Peyer's patch (tissue), 4 donors: ENCODE results near the gene TULP4.

ENCODE experiments used
- CTCF ChIP-seq, 6 experiments: fragments of 450-650 bp in 4 of 6; fragments of 200-600 bp in 2 of 6; sonication (generic) in 1 of 6; IDR thresholded peaks; one replicate each; pipeline ENCODE4 v1.5.1; 2017 to 2019; ENCODE audit warnings: antibody characterized with exemption in 6 of 6, mild to moderate bottlenecking in 3 of 6, moderate library complexity in 1 of 6
- POLR2A ChIP-seq, 2 donors: fragments of 450-650 bp; IDR thresholded peaks; one replicate each; pipeline ENCODE4 v1.5.1; 2017; ENCODE audit warnings: antibody characterized with exemption in 2 of 2, mild to moderate bottlenecking in 2 of 2, moderate library complexity in 2 of 2

GRCh38 chr6:158485431-158485830, 173.2 kb downstream of the TULP4 start:
- no peak for TF ChIP-seq CTCF (IDR thresholded peaks at IDR 0.05)
- no peak for TF ChIP-seq POLR2A (IDR thresholded peaks at IDR 0.05)
